ENCODE data around the gene LRRC8D.

DNA sequence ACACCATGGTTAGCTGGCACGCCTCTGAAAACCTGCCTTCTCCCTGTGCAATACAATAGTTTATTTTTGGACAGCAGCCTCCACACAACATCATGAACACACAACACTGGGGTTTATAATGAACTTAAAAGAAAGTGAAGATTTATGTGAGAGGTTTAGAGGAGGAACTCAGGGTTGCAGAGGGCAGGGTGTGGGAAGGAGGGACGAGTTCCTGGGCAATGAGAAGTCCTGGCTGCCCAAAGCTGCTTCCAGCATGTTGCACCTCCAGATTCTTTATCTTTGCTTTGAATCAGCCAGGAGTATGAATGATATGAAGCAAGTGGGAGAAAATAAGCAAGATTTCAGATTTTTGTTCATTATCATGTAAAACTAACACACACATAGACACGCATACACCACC lies 11.3 kb upstream of the LRRC8D start:
- TF ChIP-seq EZH2 (IDR thresholded peaks at IDR 0.05) = no peak
- TF ChIP-seq POLR2A (IDR thresholded peaks at IDR 0.05; ENCODE audit: borderline replicate concordance, extremely low read depth, insufficient read depth, insufficient read length) = no peak
- TF ChIP-seq, protein P1, sequence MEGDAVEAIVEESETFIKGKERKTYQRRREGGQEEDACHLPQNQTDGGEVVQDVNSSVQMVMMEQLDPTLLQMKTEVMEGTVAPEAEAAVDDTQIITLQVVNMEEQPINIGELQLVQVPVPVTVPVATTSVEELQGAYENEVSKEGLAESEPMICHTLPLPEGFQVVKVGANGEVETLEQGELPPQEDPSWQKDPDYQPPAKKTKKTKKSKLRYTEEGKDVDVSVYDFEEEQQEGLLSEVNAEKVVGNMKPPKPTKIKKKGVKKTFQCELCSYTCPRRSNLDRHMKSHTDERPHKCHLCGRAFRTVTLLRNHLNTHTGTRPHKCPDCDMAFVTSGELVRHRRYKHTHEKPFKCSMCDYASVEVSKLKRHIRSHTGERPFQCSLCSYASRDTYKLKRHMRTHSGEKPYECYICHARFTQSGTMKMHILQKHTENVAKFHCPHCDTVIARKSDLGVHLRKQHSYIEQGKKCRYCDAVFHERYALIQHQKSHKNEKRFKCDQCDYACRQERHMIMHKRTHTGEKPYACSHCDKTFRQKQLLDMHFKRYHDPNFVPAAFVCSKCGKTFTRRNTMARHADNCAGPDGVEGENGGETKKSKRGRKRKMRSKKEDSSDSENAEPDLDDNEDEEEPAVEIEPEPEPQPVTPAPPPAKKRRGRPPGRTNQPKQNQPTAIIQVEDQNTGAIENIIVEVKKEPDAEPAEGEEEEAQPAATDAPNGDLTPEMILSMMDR (IDR thresholded peaks at IDR 0.05 in 2 of 3, conservative IDR thresholded peaks at IDR 0.05 in 1 of 3; ENCODE audit: borderline replicate concordance in 1 of 3, insufficient read depth in 1 of 3, low read depth in 2 of 3, low read length in 2 of 3) = no peak

Measured in HCT116 (cell line).